ENCODE measurements around the gene SMAD1.

The SMAD1 gene

GRCh38 chr4:145481164-145481941 is at the start of gene SMAD1:
Gene SMAD1 (plus strand): TSS chr4:145481853. CDS start chr4:145514614, 32,761 bp downstream.
- peak; percentile 18 to 36 for DNase-seq (ENCODE audit: low read depth in 2 of 2)

- no peak for DNase-seq (ENCODE audit: low read depth in 2 of 2)
Measured at GRCh38 chr4:145433684-145434083, 48.0 kb upstream of the SMAD1 start.

GRCh38 chr4:145435646-145436045 is 46.0 kb upstream of the SMAD1 start:
- DNase-seq (ENCODE audit: low read depth in 2 of 2) = no peak

GRCh38 chr4:145436114-145436513 is 45.5 kb upstream of the SMAD1 start:
- no peak for DNase-seq (ENCODE audit: low read depth in 2 of 2)

GRCh38 chr4:145436796-145437195 is 44.9 kb upstream of the SMAD1 start:
- no peak for DNase-seq (ENCODE audit: low read depth in 2 of 2)

GRCh38 chr4:145437466-145437865 is 44.2 kb upstream of the SMAD1 start:
- no peak for DNase-seq (ENCODE audit: low read depth in 2 of 2)

GRCh38 chr4:145438298-145438697 is 43.4 kb upstream of the SMAD1 start:
- DNase-seq (ENCODE audit: low read depth in 2 of 2) = no peak

- DNase-seq (ENCODE audit: low read depth in 2 of 2) = no peak
Measured at GRCh38 chr4:145440292-145441007, 41.2 kb upstream of the SMAD1 start.

- DNase-seq (ENCODE audit: low read depth in 2 of 2) = no peak
Measured at GRCh38 chr4:145446184-145446583, 35.5 kb upstream of the SMAD1 start.

GRCh38 chr4:145451895-145452294 is 29.8 kb upstream of the SMAD1 start:
- DNase-seq (ENCODE audit: low read depth in 2 of 2) = no peak

GRCh38 chr4:145452447-145453162 is 29.0 kb upstream of the SMAD1 start:
- DNase-seq (ENCODE audit: low read depth in 2 of 2) = no peak

GRCh38 chr4:145453163-145453520 is 28.5 kb upstream of the SMAD1 start:
- no peak for DNase-seq (ENCODE audit: low read depth in 2 of 2)

- no peak for DNase-seq (ENCODE audit: low read depth in 2 of 2)
Measured at GRCh38 chr4:145473203-145473602, 8.4 kb upstream of the SMAD1 start.

- DNase-seq (ENCODE audit: low read depth in 2 of 2) = no peak
Measured at GRCh38 chr4:145480257-145480656, 1.4 kb upstream of the SMAD1 start.

- no peak for DNase-seq (ENCODE audit: low read depth in 2 of 2)
Measured at GRCh38 chr4:145481942-145482208, 222 bp downstream of the SMAD1 start.

GRCh38 chr4:145482209-145483037 is 770 bp downstream of the SMAD1 start:
- DNase-seq (ENCODE audit: low read depth in 2 of 2) = peak; percentile 67 to 76

- no peak for DNase-seq (ENCODE audit: low read depth in 2 of 2)
Measured at GRCh38 chr4:145483514-145483913, 1.9 kb downstream of the SMAD1 start.

- DNase-seq (ENCODE audit: low read depth in 2 of 2) = no peak
Measured at GRCh38 chr4:145484225-145484846, 2.7 kb downstream of the SMAD1 start.

- no peak for DNase-seq (ENCODE audit: low read depth in 2 of 2)
Measured at GRCh38 chr4:145485120-145485519, 3.5 kb downstream of the SMAD1 start.

GRCh38 chr4:145486603-145487002 is 5.0 kb downstream of the SMAD1 start:
- DNase-seq (ENCODE audit: low read depth in 2 of 2) = no peak

- peak in 1 of 2 experiments; percentile 7 for DNase-seq (ENCODE audit: low read depth in 2 of 2)
Measured at GRCh38 chr4:145487631-145488030, 6.0 kb downstream of the SMAD1 start.

GRCh38 chr4:145488310-145488709 is 6.7 kb downstream of the SMAD1 start:
- no peak for DNase-seq (ENCODE audit: low read depth in 2 of 2)
